GM23338 (cell line): Measurements from ENCODE around the gene SORBS2. TPM values are rescaled to one million over a fixed set of nuclear protein-coding genes. Genes with fewer than 3 reads are reported as not detected.

Experiments used
- ATAC-seq: fragments of 200-7000 bp; cut with Tn5 transposase; 3 replicates; pipeline ENCODE4 v1.9.1; 2020
- DNase-seq: peaks from one replicate; pipeline ENCODE4 v3.0.0-alpha.2; 2015; ENCODE audit warnings: low spot score
- H2AFZ ChIP-seq: fragments of 200-600 bp; sonication (generic); 2 replicates; pipeline ENCODE4 v1.8.0; 2016; ENCODE audit warnings: antibody characterized with exemption, mild to moderate bottlenecking, moderate library complexity
- H3F3A ChIP-seq: fragments of 200-600 bp; sonication (generic); replicated peaks from 2 replicates; pipeline ENCODE4 v1.8.0; 2017; ENCODE audit warnings: antibody characterized with exemption, mixed run types, low read depth
- H3K27ac ChIP-seq: fragments of 200-600 bp; sonication (generic); 2 replicates; pipeline ENCODE4 v1.6.1; 2016; ENCODE audit warnings: low read depth
- H3K27me3 ChIP-seq: fragments of 200-600 bp; sonication (generic); 2 replicates; pipeline ENCODE4 v1.8.0; 2016; ENCODE audit warnings: mild to moderate bottlenecking, mixed run types, moderate library complexity; ENCODE audit not compliant: insufficient read depth
- H3K36me3 ChIP-seq: fragments of 200-600 bp; sonication (generic); 2 replicates; pipeline ENCODE4 v1.8.0; 2016; ENCODE audit warnings: mild to moderate bottlenecking; ENCODE audit not compliant: insufficient read depth
- H3K4me1 ChIP-seq: fragments of 200-600 bp; sonication (generic); 2 replicates; pipeline ENCODE4 v1.8.0; 2016; ENCODE audit warnings: mild to moderate bottlenecking, moderate library complexity; ENCODE audit not compliant: insufficient read depth
- H3K4me2 ChIP-seq: fragments of 200-600 bp; sonication (generic); 2 replicates; pipeline ENCODE4 v1.7.1; 2017; ENCODE audit warnings: mixed run types
- H3K4me3 ChIP-seq: fragments of 200-600 bp; sonication (generic); 2 replicates; pipeline ENCODE4 v1.6.1; 2016; ENCODE audit warnings: mixed run types
- H3K79me2 ChIP-seq: fragments of 200-600 bp; sonication (generic); replicated peaks from 2 replicates; pipeline ENCODE4 v1.8.0; 2017; ENCODE audit warnings: mild to moderate bottlenecking; ENCODE audit not compliant: insufficient read depth
- H3K9me2 ChIP-seq: fragments of 200-600 bp; sonication (generic); 2 replicates; pipeline ENCODE4 v1.8.0; 2017; ENCODE audit not compliant: insufficient read depth
- H4K20me1 ChIP-seq: fragments of 200-600 bp; sonication (generic); replicated peaks from 2 replicates; pipeline ENCODE4 v1.8.0; 2017; ENCODE audit warnings: mild to moderate bottlenecking; ENCODE audit not compliant: insufficient read depth
- H3K27ac Mint-ChIP-seq: 2 replicates; pipeline ENCODE4 v1.8.0; 2020; ENCODE audit warnings: inconsistent platforms, mild to moderate bottlenecking, moderate library complexity, mixed read lengths
- H3K27me3 Mint-ChIP-seq: 3 replicates; pipeline ENCODE4 v1.8.0; 2022; ENCODE audit warnings: low read depth, mild to moderate bottlenecking, moderate library complexity, mixed read lengths, inconsistent platforms; ENCODE audit not compliant: insufficient read depth, poor library complexity
- H3K36me3 Mint-ChIP-seq: 3 replicates; pipeline ENCODE4 v1.8.0; 2021; ENCODE audit warnings: low read depth, mild to moderate bottlenecking, inconsistent platforms, moderate library complexity, mixed read lengths
- H3K4me1 Mint-ChIP-seq: 3 replicates; pipeline ENCODE4 v1.8.0; 2020; ENCODE audit warnings: mild to moderate bottlenecking, inconsistent platforms, mixed read lengths
- H3K4me3 Mint-ChIP-seq: 3 replicates; pipeline ENCODE4 v1.8.0; 2021; ENCODE audit warnings: moderate library complexity, mild to moderate bottlenecking, inconsistent platforms, mixed read lengths
- H3K9me3 Mint-ChIP-seq: 3 replicates; pipeline ENCODE4 v1.8.0; 2020; ENCODE audit warnings: moderate library complexity, mild to moderate bottlenecking, inconsistent platforms, mixed read lengths
- EZH2 ChIP-seq: fragments of 200-600 bp; sonication (generic); IDR thresholded peaks from one replicate; pipeline ENCODE4 v1.8.0; 2017; ENCODE audit warnings: antibody characterized with exemption, mild to moderate bottlenecking, low read depth; ENCODE audit not compliant: unreplicated experiment
- EZH2phosphoT487 ChIP-seq: fragments of 200-600 bp; sonication (generic); IDR thresholded peaks from one replicate; pipeline ENCODE4 v1.8.1; 2018; ENCODE audit warnings: antibody characterized with exemption; ENCODE audit not compliant: unreplicated experiment
- JUNB ChIP-seq: IDR thresholded peaks from one replicate; pipeline ENCODE4 v1.6.1; 2016; ENCODE audit warnings: antibody characterized with exemption; ENCODE audit not compliant: unreplicated experiment
- POLR2AphosphoS5 ChIP-seq: IDR thresholded peaks from 2 replicates; pipeline ENCODE4 v1.6.1; 2016; ENCODE audit warnings: antibody characterized with exemption, low read depth
- REST ChIP-seq: IDR thresholded peaks from one replicate; pipeline ENCODE4 v1.6.1; 2018; ENCODE audit warnings: antibody characterized with exemption; ENCODE audit not compliant: unreplicated experiment
- STAT1 ChIP-seq: IDR thresholded peaks from one replicate; pipeline ENCODE4 v1.6.1; 2016; ENCODE audit warnings: antibody characterized with exemption; ENCODE audit not compliant: unreplicated experiment
- ZNF114 ChIP-seq: fragments of 250-450 bp; sonication (Bioruptor Pico); IDR thresholded peaks from 2 replicates; pipeline ENCODE4 v1.5.0; 2020; ENCODE audit warnings: mild to moderate bottlenecking, moderate library complexity
- ZNF331 ChIP-seq: fragments of 250-450 bp; sonication (Bioruptor Pico); IDR thresholded peaks from 2 replicates; pipeline ENCODE4 v1.5.0; 2020; ENCODE audit warnings: low read depth, mild to moderate bottlenecking, moderate library complexity
- polyA plus RNA-seq: library from polyadenylated mRNA; unstranded; fragments of >200 nt; fragmentation: Nextera tagmentation; extraction: Ambion mirVana; gene quantifications from 2 replicates; pipeline ENCODE4 v1.2.1, GENCODE V29; 2016
- total RNA-seq: library from RNA; depleted of rRNA; stranded (reverse); fragments of >200 nt; shearing (Covaris generic); gene quantifications from 2 replicates; pipeline ENCODE4 v1.2.3, GENCODE V29; 2014
- TF ChIP-seq, protein P1 (sequence below): fragments of 250-450 bp; sonication (Bioruptor Pico); IDR thresholded peaks from 2 replicates; pipeline ENCODE4 v1.5.0; 2020; ENCODE audit warnings: mild to moderate bottlenecking, moderate library complexity
- TF ChIP-seq, protein P2 (sequence below), 2 experiments: fragments of 200-600 bp in 1 of 2; sonication (generic) in 1 of 2; conservative IDR thresholded peaks; 2 replicates each; pipeline versions ENCODE4 v1.5.1 to v1.6.1; 2016 to 2017; ENCODE audit warnings: antibody characterized with exemption in 2 of 2, low read depth in 2 of 2, mild to moderate bottlenecking in 2 of 2, moderate library complexity in 1 of 2

The SORBS2 gene
- total and polyA plus RNA-seq, 2 experiments from 2014 or later = 17.8 to 27.6 TPM

GRCh38 chr4:185562531-185562930 is 249.5 kb downstream of the SORBS2 start:
- Mint-ChIP-seq H3K27ac (no peak overlapping the region), H3K4me1 (peaks cover 11% of the 10 kb centered on the region; the same call in 2 of the 3 replicates), H3K27me3 (peaks cover 6% of the 10 kb centered on the region), H3K4me3 (no peak overlapping the region), H3K36me3 (peaks cover 8% of the 10 kb centered on the region), H3K9me3 (peaks cover 21% of the 10 kb centered on the region)
- Histone ChIP-seq H3K36me3 (no peaks in the 10 kb centered on the region), H3K4me3 (no peak overlapping the region), H3K4me2 (no peak overlapping the region), H3K4me1 (no peaks in the 10 kb centered on the region), H3K79me2 (no peaks in the 10 kb centered on the region), H3F3A (no peaks in the 10 kb centered on the region), H3K9me2 (0 out of 2 replicates have a peak, but pooled peaks cover 7% of the 10 kb centered on the region), H2AFZ (no peak overlapping the region), H3K27me3 (no peaks in the 10 kb centered on the region), H3K27ac (no peak overlapping the region), H4K20me1 (no peaks in the 10 kb centered on the region)
- ATAC-seq = no peak
- no peak for DNase-seq
- no peak for TF ChIP-seq EZH2
- no peak for TF ChIP-seq EZH2phosphoT487
- no peak for TF ChIP-seq STAT1
- TF ChIP-seq JUNB = no peak
- no peak for TF ChIP-seq REST
- TF ChIP-seq, protein P1, sequence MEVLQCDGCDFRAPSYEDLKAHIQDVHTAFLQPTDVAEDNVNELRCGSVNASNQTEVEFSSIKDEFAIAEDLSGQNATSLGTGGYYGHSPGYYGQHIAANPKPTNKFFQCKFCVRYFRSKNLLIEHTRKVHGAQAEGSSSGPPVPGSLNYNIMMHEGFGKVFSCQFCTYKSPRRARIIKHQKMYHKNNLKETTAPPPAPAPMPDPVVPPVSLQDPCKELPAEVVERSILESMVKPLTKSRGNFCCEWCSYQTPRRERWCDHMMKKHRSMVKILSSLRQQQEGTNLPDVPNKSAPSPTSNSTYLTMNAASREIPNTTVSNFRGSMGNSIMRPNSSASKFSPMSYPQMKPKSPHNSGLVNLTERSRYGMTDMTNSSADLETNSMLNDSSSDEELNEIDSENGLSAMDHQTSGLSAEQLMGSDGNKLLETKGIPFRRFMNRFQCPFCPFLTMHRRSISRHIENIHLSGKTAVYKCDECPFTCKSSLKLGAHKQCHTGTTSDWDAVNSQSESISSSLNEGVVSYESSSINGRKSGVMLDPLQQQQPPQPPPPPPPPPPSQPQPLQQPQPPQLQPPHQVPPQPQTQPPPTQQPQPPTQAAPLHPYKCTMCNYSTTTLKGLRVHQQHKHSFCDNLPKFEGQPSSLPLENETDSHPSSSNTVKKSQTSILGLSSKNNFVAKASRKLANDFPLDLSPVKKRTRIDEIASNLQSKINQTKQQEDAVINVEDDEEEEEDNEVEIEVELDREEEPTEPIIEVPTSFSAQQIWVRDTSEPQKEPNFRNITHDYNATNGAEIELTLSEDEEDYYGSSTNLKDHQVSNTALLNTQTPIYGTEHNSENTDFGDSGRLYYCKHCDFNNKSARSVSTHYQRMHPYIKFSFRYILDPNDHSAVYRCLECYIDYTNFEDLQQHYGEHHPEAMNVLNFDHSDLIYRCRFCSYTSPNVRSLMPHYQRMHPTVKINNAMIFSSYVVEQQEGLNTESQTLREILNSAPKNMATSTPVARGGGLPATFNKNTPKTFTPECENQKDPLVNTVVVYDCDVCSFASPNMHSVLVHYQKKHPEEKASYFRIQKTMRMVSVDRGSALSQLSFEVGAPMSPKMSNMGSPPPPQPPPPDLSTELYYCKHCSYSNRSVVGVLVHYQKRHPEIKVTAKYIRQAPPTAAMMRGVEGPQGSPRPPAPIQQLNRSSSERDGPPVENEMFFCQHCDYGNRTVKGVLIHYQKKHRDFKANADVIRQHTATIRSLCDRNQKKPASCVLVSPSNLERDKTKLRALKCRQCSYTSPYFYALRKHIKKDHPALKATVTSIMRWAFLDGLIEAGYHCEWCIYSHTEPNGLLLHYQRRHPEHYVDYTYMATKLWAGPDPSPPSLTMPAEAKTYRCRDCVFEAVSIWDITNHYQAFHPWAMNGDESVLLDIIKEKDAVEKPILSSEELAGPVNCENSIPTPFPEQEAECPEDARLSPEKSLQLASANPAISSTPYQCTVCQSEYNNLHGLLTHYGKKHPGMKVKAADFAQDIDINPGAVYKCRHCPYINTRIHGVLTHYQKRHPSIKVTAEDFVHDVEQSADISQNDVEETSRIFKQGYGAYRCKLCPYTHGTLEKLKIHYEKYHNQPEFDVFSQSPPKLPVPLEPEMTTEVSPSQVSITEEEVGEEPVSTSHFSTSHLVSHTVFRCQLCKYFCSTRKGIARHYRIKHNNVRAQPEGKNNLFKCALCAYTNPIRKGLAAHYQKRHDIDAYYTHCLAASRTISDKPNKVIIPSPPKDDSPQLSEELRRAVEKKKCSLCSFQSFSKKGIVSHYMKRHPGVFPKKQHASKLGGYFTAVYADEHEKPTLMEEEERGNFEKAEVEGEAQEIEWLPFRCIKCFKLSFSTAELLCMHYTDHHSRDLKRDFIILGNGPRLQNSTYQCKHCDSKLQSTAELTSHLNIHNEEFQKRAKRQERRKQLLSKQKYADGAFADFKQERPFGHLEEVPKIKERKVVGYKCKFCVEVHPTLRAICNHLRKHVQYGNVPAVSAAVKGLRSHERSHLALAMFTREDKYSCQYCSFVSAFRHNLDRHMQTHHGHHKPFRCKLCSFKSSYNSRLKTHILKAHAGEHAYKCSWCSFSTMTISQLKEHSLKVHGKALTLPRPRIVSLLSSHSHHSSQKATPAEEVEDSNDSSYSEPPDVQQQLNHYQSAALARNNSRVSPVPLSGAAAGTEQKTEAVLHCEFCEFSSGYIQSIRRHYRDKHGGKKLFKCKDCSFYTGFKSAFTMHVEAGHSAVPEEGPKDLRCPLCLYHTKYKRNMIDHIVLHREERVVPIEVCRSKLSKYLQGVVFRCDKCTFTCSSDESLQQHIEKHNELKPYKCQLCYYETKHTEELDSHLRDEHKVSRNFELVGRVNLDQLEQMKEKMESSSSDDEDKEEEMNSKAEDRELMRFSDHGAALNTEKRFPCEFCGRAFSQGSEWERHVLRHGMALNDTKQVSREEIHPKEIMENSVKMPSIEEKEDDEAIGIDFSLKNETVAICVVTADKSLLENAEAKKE (CRISPR knock-in tag) = no peak
- TF ChIP-seq ZNF114 (CRISPR knock-in tag) = no peak
- TF ChIP-seq, protein P2, sequence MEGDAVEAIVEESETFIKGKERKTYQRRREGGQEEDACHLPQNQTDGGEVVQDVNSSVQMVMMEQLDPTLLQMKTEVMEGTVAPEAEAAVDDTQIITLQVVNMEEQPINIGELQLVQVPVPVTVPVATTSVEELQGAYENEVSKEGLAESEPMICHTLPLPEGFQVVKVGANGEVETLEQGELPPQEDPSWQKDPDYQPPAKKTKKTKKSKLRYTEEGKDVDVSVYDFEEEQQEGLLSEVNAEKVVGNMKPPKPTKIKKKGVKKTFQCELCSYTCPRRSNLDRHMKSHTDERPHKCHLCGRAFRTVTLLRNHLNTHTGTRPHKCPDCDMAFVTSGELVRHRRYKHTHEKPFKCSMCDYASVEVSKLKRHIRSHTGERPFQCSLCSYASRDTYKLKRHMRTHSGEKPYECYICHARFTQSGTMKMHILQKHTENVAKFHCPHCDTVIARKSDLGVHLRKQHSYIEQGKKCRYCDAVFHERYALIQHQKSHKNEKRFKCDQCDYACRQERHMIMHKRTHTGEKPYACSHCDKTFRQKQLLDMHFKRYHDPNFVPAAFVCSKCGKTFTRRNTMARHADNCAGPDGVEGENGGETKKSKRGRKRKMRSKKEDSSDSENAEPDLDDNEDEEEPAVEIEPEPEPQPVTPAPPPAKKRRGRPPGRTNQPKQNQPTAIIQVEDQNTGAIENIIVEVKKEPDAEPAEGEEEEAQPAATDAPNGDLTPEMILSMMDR (conservative IDR thresholded peaks at IDR 0.05; ENCODE audit: low read depth in 2 of 2) = no peak
- no peak for TF ChIP-seq ZNF331 (CRISPR knock-in tag)
- no peak for TF ChIP-seq POLR2AphosphoS5
